Adrenal gland (tissue), 12 donors: ENCODE results near the gene RBM47. TPM values are rescaled to one million over a fixed set of nuclear protein-coding genes. Genes with fewer than 3 reads are reported as not detected.
"Not testable (repeated sequence)": the region's sequence is repeated elsewhere in the genome, so short reads cannot be mapped to it uniquely, and the experiment has no call there.

ENCODE experiments used
- DNase-seq, 7 donors: peaks; one replicate each; pipeline ENCODE4 v3.0.0-alpha.2; 2019 to 2020
- H3K27ac ChIP-seq, 5 donors: fragments of 200-600 bp; sonication (generic) in 4 of 5; 1 replicate in 3 of 5; 2 replicates in 2 of 5; pipeline versions ENCODE4 v1.5.1 to v1.8.0; 2016 to 2020; ENCODE audit warnings: mild to moderate bottlenecking in 1 of 5
- H3K27me3 ChIP-seq: fragments of 200-600 bp; 2 replicates; pipeline ENCODE4 v1.8.0; 2021
- H3K36me3 ChIP-seq, 2 donors: fragments of 200-600 bp; replicated peaks in 1 of 2; 1 replicate in 1 of 2; 2 replicates in 1 of 2; pipeline versions ENCODE4 v1.5.1 to v1.8.0; 2018 to 2022
- H3K4me1 ChIP-seq, 2 donors: fragments of 200-600 bp; replicated peaks in 1 of 2; 1 replicate in 1 of 2; 2 replicates in 1 of 2; pipeline versions ENCODE4 v1.5.1 to v1.8.0; 2018 to 2021
- H3K4me3 ChIP-seq, 4 donors: fragments of 200-600 bp; sonication (generic) in 3 of 4; one replicate each; pipeline ENCODE4 v1.5.1; 2016 to 2018
- H3K9me3 ChIP-seq, 3 donors: fragments of 200-600 bp; sonication (generic) in 1 of 3; replicated peaks in 1 of 3; 1 replicate in 2 of 3; 2 replicates in 1 of 3; pipeline versions ENCODE4 v1.5.1 to v1.8.0; 2016 to 2021
- CTCF ChIP-seq, 6 experiments: fragments of 450-650 bp in 4 of 6; fragments of 200-600 bp in 2 of 6; sonication (generic) in 1 of 6; IDR thresholded peaks; 1 replicate in 5 of 6; 2 replicates in 1 of 6; pipeline versions ENCODE4 v1.5.1 to v1.8.0; 2016 to 2021; ENCODE audit warnings: antibody characterized with exemption in 6 of 6, mild to moderate bottlenecking in 2 of 6, moderate library complexity in 1 of 6
- POLR2A ChIP-seq, 2 donors: fragments of 450-650 bp; IDR thresholded peaks; one replicate each; pipeline ENCODE4 v1.6.1; 2017; ENCODE audit warnings: antibody characterized with exemption in 2 of 2, mild to moderate bottlenecking in 2 of 2, moderate library complexity in 1 of 2
- WGBS, 4 donors: extraction: QIAGEN DNeasy Blood & Tissue Kit in 2 of 4; methylation state at CpG; one replicate each; pipeline versions ENCODE4 v1.1.5 to v1.1.7; 2013 to 2017; 5-methylcytosine and 5-hydroxymethylcytosine counted together
- intact Hi-C, 2 donors: fragments of 100-400 bp; cut with DNase I; formaldehyde crosslinking; loops; one replicate each; pipeline versions ENCODE4 v1.14.1 to v1.15.0; 2022 to 2023
- polyA plus RNA-seq, 3 donors: library from polyadenylated mRNA; stranded (reverse); fragments of 200-250 nt in 2 of 3; fragments of 350-450 nt in 1 of 3; fragmentation: Illumina TruSeq in 1 of 3; extraction: RNeasy Lipid Tissue Mini Kit (QIAGEN cat#74804) in 1 of 3; gene quantifications; one replicate each; pipeline ENCODE4 v1.2.3, GENCODE V29; 2013 to 2014
- total RNA-seq, 9 donors: library from RNA; depleted of rRNA in 4 of 9; stranded (reverse); fragments of >200 nt in 4 of 9; fragments of 120-200 nt in 1 of 9; fragmentation: NEBNext Ultra II Directional in 1 of 9; extraction: Animal tissue kit (Norgen Biotek cat#: 25700) in 1 of 9; gene quantifications; one replicate each; pipeline versions ENCODE4 v1.1.0 to v1.2.4, GENCODE V29; 2013 to 2023
- donor health status: healthy with polysubstance abuse.
- donor health status: Bipolar disorder and iron deficiency.
- donor health status: DM: yes; HTN: yes; CAD: no.
- donor health status: DM: no; HTN: no; CAD: no.
- donor health status: DM: no; HTN: no; CAD: no.
- donor health status: DM: yes; HTN: yes; CAD: no.

The RBM47 gene
- total and polyA plus RNA-seq, 12 donors, result 25.7 to 370 (median 155) TPM

GRCh38 chr4:40524366-40525041, 105.2 kb downstream of the RBM47 start:
- DNase-seq, result peak; percentile 51 to 79 (median 67)
- H3K36me3 ChIP-seq, result no peaks in the 10 kb centered on the region
- no peak overlapping the region for H3K4me3 ChIP-seq
- no peaks in the 10 kb centered on the region for H3K9me3 ChIP-seq
- intact Hi-C loops, result no loop called here
- H3K27me3 ChIP-seq, result no peaks in the 10 kb centered on the region
- TF ChIP-seq POLR2A (IDR thresholded peaks at IDR 0.05) (no peak), CTCF (IDR thresholded peaks at IDR 0.05) (no peak)
- H3K4me1 ChIP-seq, result peaks cover 42 to 43% of the 10 kb centered on the region in 2 donors
- WGBS, 4 donors, result 29 to 48% (median 39%) methylated on average over 10 to 11 of the region's 11 CpGs
- peak overlapping the region in 4 of 5 donors; percentile 79 to 91 (median 87) for H3K27ac ChIP-seq

GRCh38 chr4:40523581-40523980, 106.1 kb downstream of the RBM47 start:
- H3K4me3 ChIP-seq, result no peak overlapping the region
- no peaks in the 10 kb centered on the region for H3K9me3 ChIP-seq
- no peaks in the 10 kb centered on the region for H3K36me3 ChIP-seq
- 89 to 97% (median 92%) methylated on average over 6 to 7 of the region's 7 CpGs for WGBS, 4 donors
- H3K4me1 ChIP-seq, result peaks cover 42 to 43% of the 10 kb centered on the region in 2 donors
- TF ChIP-seq POLR2A (IDR thresholded peaks at IDR 0.05), result no peak
- TF ChIP-seq CTCF (IDR thresholded peaks at IDR 0.05), result no peak
- intact Hi-C loops, result no loop called here
- peak overlapping the region in 3 of 5 donors; percentile 24 to 91 (median 87) for H3K27ac ChIP-seq
- no peak for DNase-seq
- H3K27me3 ChIP-seq, result no peaks in the 10 kb centered on the region

GRCh38 chr4:40521957-40522356, 107.7 kb downstream of the RBM47 start:
- no peak for DNase-seq
- Histone ChIP-seq H3K4me1 (peaks cover 37 to 45% of the 10 kb centered on the region in 2 donors), H3K27ac (peak overlapping the region in 1 of 5 donors; percentile 9), H3K4me3 (no peak overlapping the region), H3K36me3 (no peaks in the 10 kb centered on the region), H3K27me3 (no peaks in the 10 kb centered on the region), H3K9me3 (no peaks in the 10 kb centered on the region)
- 62 to 88% (median 76%) methylated on average over 2 of the region's 2 CpGs for WGBS, 4 donors
- intact Hi-C loops, result no loop called here
- no peak for TF ChIP-seq CTCF (IDR thresholded peaks at IDR 0.05)
- no peak for TF ChIP-seq POLR2A (IDR thresholded peaks at IDR 0.05)

- intact Hi-C loops, result no loop called here
- peak overlapping the region in 2 of 5 donors; percentile 26 to 50 for H3K27ac ChIP-seq
- WGBS, 4 donors, result 79 to 91% (median 85%) methylated on average over 4 of the region's 4 CpGs
- H3K36me3 ChIP-seq, result no peaks in the 10 kb centered on the region
- H3K9me3 ChIP-seq, result no peaks in the 10 kb centered on the region
- no peak for DNase-seq
- no peaks in the 10 kb centered on the region for H3K27me3 ChIP-seq
- TF ChIP-seq POLR2A (IDR thresholded peaks at IDR 0.05) (no peak), CTCF (IDR thresholded peaks at IDR 0.05) (no peak)
- H3K4me3 ChIP-seq, result no peak overlapping the region
- peaks cover 36 to 41% of the 10 kb centered on the region in 2 donors for H3K4me1 ChIP-seq
These were observed 109.1 kb downstream of the RBM47 start for GRCh38 chr4:40520533-40520932.

GRCh38 chr4:40517081-40517480, 112.6 kb downstream of the RBM47 start:
- H3K9me3 ChIP-seq, H3K4me3 ChIP-seq, DNase-seq, intact Hi-C loops, H3K36me3 ChIP-seq, H3K27me3 ChIP-seq: not testable (repeated sequence)
- Histone ChIP-seq H3K4me1 (peaks cover 46 to 49% of the 10 kb centered on the region in 2 donors), H3K27ac (peak overlapping the region; percentile 33 to 83 (median 60))
- WGBS, 4 donors, result 92 to 94% (median 94%) methylated on average over 5 of the region's 5 CpGs
